ENCODE data around the gene ADGRV1. TPM values are rescaled to one million over a fixed set of nuclear protein-coding genes. Genes with fewer than 3 reads are reported as not detected.
A peak's percentile ranks its signal among the peaks of the same experiment; 100 is the strongest.

The ADGRV1 gene
- polyA plus RNA-seq, 3 donors from 2014 or later = 0.43 TPM; not detected in 2

DNA sequence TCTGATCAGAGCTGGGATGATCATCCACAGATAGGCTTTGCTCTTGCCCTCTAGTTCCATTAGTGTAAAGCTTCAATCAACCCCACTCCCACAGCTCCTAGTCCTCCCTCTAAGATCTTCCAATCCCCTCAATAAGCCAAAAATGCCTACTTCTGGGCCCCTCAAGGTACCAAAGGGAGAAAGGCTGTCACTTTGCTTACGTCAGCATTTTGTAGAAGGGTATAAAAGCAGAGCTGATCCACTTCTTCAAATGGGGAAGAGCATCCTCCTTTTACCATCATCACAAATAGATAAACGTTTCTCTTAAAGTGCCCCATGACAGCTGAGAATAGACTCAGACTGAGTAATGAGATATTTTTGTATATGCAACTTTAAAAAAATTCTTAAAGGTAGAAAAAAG, 13.1 kb upstream of the ADGRV1 start:
- no peaks in the 10 kb centered on the region for H3K36me3 Mint-ChIP-seq
- H3K27me3 Mint-ChIP-seq (ENCODE audit: low read depth in 3 of 3) = peaks cover 4 to 19% (median 5%) of the 10 kb centered on the region in 3 donors
- H3K9me3 Mint-ChIP-seq = no peaks in the 10 kb centered on the region
- no peak for DNase-seq
- H3K27ac Mint-ChIP-seq = no peak overlapping the region
- H3K4me1 Mint-ChIP-seq = no peaks in the 10 kb centered on the region
- H3K4me3 Mint-ChIP-seq = no peak overlapping the region

DNA sequence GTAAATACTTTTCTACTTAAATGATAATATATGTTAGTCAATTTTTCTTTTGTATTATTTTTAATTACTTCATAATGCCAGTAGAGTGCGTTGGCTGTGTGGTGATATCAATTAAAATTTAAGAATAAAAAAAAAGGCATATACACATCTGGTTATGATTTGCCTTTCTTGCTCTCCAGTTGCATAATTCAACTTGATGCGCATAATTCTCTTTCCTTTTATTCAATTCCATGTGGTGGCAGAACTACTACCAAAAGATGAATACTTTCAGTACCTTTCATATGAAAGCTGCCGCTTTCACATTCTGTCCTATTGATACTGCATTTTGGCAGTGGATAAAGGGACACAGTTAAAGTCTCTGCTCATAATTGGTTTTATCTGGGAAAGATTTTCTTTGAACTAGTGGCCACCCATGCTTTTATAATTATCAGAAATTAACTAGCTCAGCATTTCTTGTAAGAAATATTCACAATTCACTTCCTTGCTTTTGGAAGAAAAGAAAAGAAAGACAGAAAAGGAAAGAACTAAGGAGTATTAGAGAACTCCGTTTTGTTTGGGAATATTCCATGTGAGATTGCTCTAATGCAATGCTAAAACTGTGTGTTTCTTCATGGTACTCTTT, 12.3 kb upstream of the ADGRV1 start:
- no peak for DNase-seq
- Mint-ChIP-seq H3K27me3 (ENCODE audit: low read depth in 3 of 3) (peaks cover 4 to 16% (median 7%) of the 10 kb centered on the region in 3 donors), H3K9me3 (no peaks in the 10 kb centered on the region), H3K27ac (no peak overlapping the region), H3K4me1 (no peaks in the 10 kb centered on the region), H3K36me3 (no peaks in the 10 kb centered on the region), H3K4me3 (no peak overlapping the region)

DNA sequence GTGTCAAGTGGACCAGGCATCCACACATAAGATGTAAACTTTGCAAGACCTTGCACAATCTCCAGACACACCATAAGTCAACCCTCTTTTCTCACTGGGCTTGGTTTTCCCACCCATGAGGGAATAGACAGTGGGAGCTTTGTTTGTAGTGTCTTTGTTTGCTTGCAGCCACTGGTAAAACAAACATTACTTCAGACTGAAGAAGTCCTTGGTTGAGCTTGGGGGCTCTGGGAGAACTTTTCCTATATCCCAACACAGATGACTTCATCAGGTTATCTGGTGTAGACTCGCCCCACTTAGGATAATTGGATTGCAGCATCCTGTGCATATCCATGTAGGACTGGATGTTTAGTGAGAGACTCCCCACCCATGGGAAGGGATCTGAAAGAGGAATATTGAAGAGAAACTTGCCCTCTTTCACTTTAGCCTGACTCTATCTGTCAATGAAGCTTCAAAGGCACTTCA, 11.5 kb upstream of the ADGRV1 start:
- Mint-ChIP-seq H3K9me3 (no peaks in the 10 kb centered on the region), H3K4me1 (no peaks in the 10 kb centered on the region), H3K27me3 (ENCODE audit: low read depth in 3 of 3) (peaks cover 4 to 11% (median 11%) of the 10 kb centered on the region in 3 donors), H3K36me3 (no peaks in the 10 kb centered on the region), H3K4me3 (no peak overlapping the region), H3K27ac (no peak overlapping the region)
- DNase-seq = no peak

DNA sequence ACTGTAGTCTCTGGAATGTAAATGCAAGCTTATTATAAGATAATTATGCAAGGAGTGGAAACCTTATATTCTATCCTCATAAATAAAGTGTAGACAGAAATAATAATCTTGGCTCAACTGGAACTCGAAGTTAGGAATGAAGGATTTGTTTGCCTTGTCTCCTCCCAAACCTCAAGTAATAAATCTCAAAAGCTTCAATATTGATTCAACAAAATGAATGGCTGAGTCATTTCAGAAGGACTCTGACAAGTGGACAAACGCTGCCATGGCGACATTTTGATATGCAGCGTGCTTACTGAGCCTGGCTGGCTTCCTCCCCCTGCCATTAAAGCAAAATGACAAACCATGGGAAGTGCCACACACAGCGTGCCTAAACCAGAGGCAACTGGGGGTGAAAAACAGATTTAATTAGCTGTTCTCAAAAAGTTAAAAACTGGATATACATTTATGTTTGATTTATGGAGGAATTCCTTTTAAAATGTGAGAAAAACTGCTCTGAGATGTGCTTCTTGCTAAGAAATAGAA, 10.5 kb upstream of the ADGRV1 start:
- Mint-ChIP-seq H3K27ac (no peak overlapping the region), H3K36me3 (no peaks in the 10 kb centered on the region)

DNA sequence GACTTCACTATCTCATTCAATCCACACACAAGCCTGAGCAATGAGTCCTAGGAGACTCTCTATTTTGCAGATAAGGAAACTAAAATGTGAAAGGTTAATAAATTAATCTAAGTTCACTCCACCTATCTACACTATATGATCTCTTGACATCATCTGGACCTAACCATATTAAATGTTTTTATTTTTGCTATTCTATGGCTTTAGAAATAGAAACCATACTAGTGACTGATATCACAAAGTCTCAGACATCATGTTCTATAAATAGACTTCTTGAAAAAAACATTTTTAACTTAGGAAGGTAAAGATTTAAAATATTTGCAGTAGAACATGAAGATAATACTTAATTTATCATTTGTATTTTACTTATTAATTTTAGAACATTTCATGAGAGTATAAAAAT, 9.4 kb upstream of the ADGRV1 start:
- Mint-ChIP-seq H3K9me3 (no peaks in the 10 kb centered on the region), H3K27ac (no peak overlapping the region), H3K27me3 (ENCODE audit: low read depth in 3 of 3) (peaks cover 0 to 17% (median 10%) of the 10 kb centered on the region in 3 donors), H3K36me3 (no peaks in the 10 kb centered on the region), H3K4me3 (no peak overlapping the region), H3K4me1 (no peaks in the 10 kb centered on the region)
- no peak for DNase-seq

More for the DNA sequence above, 10.5 kb upstream of the ADGRV1 start:
- Mint-ChIP-seq H3K27me3 (ENCODE audit: low read depth in 3 of 3) (peaks cover 4 to 15% (median 12%) of the 10 kb centered on the region in 3 donors), H3K4me1 (no peaks in the 10 kb centered on the region), H3K9me3 (no peaks in the 10 kb centered on the region), H3K4me3 (no peak overlapping the region)
- DNase-seq = no peak

DNA sequence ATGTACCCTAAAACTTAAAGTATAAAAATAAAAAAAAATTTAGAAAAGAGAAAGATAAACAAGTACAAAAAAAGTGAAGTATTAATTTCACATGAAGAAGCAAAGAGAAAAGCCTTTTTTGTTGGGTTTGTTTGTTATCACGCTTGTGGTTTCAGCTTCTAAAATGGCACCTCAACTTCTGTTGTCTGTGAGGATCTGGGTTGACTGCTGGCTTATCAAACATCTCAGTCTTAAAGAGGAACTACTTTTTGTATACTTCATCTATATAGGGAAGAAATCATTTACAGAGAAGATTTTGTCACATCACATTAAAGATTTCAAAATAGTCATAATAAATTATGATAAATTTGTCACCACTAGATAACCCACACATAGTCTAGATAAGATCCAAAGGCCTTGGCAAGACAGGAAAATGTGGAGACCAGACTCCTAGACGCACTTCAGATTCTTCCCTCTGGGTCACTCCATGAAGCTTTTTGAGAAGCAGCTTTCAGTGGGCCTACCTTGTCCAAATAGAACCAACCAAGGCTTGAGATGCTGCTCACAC, 8.8 kb upstream of the ADGRV1 start:
- no peak overlapping the region for H3K27ac Mint-ChIP-seq

DNA sequence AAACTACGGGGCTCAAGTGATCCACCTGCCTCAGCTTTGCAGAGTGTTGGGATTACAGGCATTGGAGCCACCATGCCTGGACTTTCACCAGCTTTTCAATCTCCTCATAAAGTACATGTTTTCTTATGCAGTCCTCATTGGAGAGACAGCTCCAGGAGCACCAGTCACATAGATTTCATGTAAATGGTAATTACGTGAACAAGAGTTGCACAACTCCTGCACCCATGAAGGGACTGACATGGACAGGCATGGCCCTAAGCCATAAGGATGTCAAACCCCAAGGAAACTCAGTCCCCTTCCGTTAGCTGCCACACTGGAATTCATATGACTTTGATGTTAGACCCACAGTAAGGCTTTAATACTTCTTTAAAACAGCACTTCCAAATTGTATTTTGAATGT, 7.6 kb upstream of the ADGRV1 start:
- Mint-ChIP-seq H3K4me1 (no peaks in the 10 kb centered on the region), H3K36me3 (no peaks in the 10 kb centered on the region), H3K27ac (no peak overlapping the region), H3K4me3 (no peak overlapping the region), H3K27me3 (ENCODE audit: low read depth in 3 of 3) (peaks cover 2 to 21% (median 8%) of the 10 kb centered on the region in 3 donors), H3K9me3 (no peaks in the 10 kb centered on the region)
- no peak for DNase-seq

More for the DNA sequence above, 8.8 kb upstream of the ADGRV1 start:
- Mint-ChIP-seq H3K4me1 (no peaks in the 10 kb centered on the region), H3K27me3 (ENCODE audit: low read depth in 3 of 3) (peaks cover 0 to 18% (median 10%) of the 10 kb centered on the region in 3 donors), H3K9me3 (no peaks in the 10 kb centered on the region), H3K4me3 (no peak overlapping the region), H3K36me3 (no peaks in the 10 kb centered on the region)
- DNase-seq = no peak

DNA sequence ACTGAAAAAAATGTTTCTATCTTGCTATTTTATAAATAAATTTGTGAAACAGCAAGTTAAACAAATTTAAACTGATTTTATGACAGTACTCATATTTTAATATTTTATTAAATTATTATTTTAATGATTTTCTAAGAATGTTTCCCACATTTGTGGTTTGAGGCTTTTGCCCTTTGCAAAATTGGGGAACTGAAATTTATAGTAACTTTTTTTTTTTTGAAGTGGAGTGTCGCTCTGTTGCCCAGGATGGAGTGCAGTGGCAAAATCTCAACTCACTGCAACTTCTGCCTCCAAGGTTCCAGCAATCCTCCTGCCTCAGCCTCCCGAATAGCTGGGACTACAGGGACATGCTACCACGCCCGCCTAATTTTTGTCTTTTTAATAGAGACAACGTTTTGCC, 7.2 kb upstream of the ADGRV1 start:
- Mint-ChIP-seq H3K4me3 (no peak overlapping the region), H3K9me3 (no peaks in the 10 kb centered on the region), H3K4me1 (no peaks in the 10 kb centered on the region), H3K36me3 (no peaks in the 10 kb centered on the region), H3K27ac (no peak overlapping the region), H3K27me3 (ENCODE audit: low read depth in 3 of 3) (peaks cover 3 to 22% (median 8%) of the 10 kb centered on the region in 3 donors)
- DNase-seq = no peak

DNA sequence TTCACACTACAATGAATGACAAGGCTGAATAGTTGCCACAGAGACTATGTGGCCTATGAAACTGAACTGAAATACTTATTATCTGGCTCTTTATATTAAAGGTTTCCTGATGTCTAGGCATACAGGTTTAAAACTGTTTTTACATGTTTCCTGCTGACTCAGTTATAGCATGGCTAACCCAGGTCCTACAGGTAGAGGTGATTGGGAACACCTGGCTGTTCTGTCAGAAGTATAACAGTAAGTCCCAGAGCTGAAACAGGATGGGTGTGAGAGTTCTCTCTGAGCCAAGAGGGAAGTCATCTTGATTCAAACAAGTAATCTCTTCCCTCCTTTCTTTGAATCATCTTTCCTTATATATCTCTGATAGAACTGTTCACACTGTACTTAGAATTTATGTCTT, 4.9 kb upstream of the ADGRV1 start:
- no peak overlapping the region for H3K27ac Mint-ChIP-seq

DNA sequence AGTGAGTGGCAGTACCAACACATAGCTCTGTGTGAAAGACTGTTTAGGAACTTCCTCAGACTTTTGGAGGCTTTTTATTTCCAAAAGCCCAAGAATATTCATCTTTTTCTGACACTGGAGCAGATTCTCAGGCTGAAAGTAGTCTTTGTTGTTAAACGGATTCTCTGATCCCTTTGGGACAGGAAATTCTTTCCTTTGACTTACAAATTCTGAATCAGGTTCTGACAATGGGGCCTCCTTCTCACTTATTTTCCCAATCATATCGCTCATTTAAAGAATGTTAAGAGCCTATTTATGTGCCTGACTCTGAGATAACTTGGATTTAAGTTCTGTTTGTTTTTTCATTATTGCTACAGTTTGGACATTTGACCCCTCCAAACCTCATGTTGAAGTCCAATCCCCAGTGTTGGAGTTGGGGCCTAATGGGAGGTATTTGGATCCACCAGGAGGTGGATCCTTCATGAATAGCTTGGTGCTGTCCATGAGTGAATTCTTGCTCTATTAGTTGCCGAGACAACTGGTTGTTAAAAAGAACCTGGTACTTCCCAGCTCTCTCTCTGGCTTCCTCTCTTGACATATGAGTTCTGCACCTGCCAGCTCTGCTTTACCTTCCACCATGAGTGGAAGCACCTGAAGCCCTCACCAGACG, 4.1 kb upstream of the ADGRV1 start:
- H3K9me3 Mint-ChIP-seq = no peaks in the 10 kb centered on the region
- DNase-seq = no peak
- H3K27ac Mint-ChIP-seq = no peak overlapping the region
- peaks cover 11 to 17% (median 12%) of the 10 kb centered on the region in 3 donors for H3K27me3 Mint-ChIP-seq (ENCODE audit: low read depth in 3 of 3)
- H3K36me3 Mint-ChIP-seq = no peaks in the 10 kb centered on the region
- no peak overlapping the region for H3K4me3 Mint-ChIP-seq
- peaks cover 0 to 6% of the 10 kb centered on the region in 2 donors for H3K4me1 Mint-ChIP-seq

More for the DNA sequence above, 4.9 kb upstream of the ADGRV1 start:
- peaks cover 0 to 6% of the 10 kb centered on the region in 2 donors for H3K4me1 Mint-ChIP-seq
- H3K4me3 Mint-ChIP-seq = no peak overlapping the region
- no peaks in the 10 kb centered on the region for H3K36me3 Mint-ChIP-seq
- no peaks in the 10 kb centered on the region for H3K9me3 Mint-ChIP-seq
- no peak for DNase-seq
- H3K27me3 Mint-ChIP-seq (ENCODE audit: low read depth in 3 of 3) = peaks cover 10 to 15% (median 11%) of the 10 kb centered on the region in 3 donors

DNA sequence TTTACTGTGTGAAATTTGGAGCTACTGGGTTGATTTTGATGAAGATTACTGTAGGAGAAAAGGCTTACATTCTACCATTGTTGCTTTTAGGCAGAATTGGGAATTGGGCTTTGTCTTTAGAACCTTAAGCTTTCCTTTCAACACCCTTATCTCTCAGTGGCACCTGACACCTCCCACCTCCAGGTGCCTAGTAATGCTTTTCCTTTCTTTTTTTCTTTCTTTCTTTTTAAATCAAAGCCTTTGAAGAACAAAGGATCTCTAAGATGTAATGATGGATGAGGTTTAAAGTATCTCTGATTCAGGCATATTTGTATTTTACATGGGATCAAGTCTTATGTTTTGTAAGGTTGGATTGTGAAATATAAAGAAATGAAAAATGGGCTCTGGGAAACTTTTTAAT, 2.9 kb upstream of the ADGRV1 start:
- Mint-ChIP-seq H3K27me3 (ENCODE audit: low read depth in 3 of 3) (peaks cover 11 to 19% (median 12%) of the 10 kb centered on the region in 3 donors), H3K36me3 (no peaks in the 10 kb centered on the region), H3K4me3 (no peak overlapping the region), H3K9me3 (no peaks in the 10 kb centered on the region), H3K4me1 (peaks cover 0 to 6% of the 10 kb centered on the region in 2 donors), H3K27ac (no peak overlapping the region)
- DNase-seq = no peak

DNA sequence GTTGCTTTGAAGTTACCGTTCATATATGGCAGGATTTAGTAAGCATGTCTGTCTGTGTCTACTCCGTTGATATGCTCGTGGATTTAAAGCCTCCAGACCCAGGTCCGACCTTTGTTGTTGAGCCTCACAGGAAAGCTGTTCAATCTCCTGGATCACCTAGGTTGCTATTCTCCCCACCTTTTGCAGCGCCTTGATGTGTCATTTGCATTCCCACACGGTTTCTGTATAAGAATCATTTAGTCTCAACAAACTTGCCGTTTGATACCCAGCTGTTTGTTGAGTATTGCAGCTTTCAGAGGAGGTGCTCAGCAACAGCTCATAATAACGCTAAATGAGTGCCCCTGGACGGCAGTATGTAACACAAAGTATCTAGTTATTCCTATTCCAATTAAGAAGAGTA, 1.2 kb upstream of the ADGRV1 start:
- H3K4me3 Mint-ChIP-seq = no peak overlapping the region
- H3K27me3 Mint-ChIP-seq (ENCODE audit: low read depth in 3 of 3) = peaks cover 3 to 19% (median 12%) of the 10 kb centered on the region in 3 donors
- no peak overlapping the region for H3K27ac Mint-ChIP-seq

DNA sequence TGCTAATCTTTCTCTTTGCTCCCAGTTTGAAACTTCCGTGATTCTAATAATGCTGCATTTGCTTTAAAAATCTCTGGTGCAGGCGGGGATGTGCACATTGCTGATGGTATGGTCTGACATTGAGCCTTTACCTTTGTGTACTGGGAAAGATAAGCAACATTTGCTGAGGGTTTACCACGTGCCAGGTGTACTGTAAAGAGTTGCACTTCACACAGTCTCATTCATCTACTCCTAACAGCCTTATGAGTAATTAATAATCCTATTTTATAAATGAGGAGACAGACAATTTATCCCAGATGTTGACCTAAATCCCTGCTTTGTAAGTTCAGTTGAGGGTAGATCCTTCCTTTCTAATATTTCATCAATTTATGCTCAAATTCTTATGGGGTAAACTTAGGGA, 726 bp upstream of the ADGRV1 start:
- no peak overlapping the region for H3K27ac Mint-ChIP-seq
- H3K27me3 Mint-ChIP-seq (ENCODE audit: low read depth in 3 of 3) = peaks cover 3 to 18% (median 12%) of the 10 kb centered on the region in 3 donors
- H3K4me1 Mint-ChIP-seq = peaks cover 0 to 6% of the 10 kb centered on the region in 2 donors
- DNase-seq = no peak
- H3K36me3 Mint-ChIP-seq = no peaks in the 10 kb centered on the region
- no peaks in the 10 kb centered on the region for H3K9me3 Mint-ChIP-seq
- H3K4me3 Mint-ChIP-seq = peak overlapping the region in 2 of 5 donors; percentile 1 to 33

More for the DNA sequence above, 1.2 kb upstream of the ADGRV1 start:
- H3K4me1 Mint-ChIP-seq = peaks cover 0 to 6% of the 10 kb centered on the region in 2 donors
- no peaks in the 10 kb centered on the region for H3K36me3 Mint-ChIP-seq
- H3K9me3 Mint-ChIP-seq = no peaks in the 10 kb centered on the region
- no peak for DNase-seq

DNA sequence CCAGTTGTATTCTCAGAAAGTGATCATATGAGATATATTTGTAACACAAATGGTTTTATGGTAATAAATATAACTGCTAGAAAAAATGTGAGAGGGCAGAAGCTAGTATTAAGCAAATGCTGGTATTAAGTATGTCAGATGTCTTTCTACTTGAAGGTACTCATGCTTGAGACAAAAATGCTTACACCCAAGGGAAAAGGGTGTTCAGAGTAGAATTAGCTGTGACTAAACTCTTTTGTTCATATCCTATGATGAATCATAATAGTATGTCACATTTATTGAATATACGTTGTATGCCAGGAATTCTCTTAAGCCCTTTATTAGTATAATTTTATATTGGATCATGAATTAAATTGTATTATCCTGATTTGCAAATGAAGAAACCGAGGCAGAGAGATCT, 2.2 kb downstream of the ADGRV1 start:
- Mint-ChIP-seq H3K27me3 (ENCODE audit: low read depth in 3 of 3) (peaks cover 3 to 14% (median 10%) of the 10 kb centered on the region in 3 donors), H3K4me3 (no peak overlapping the region), H3K27ac (no peak overlapping the region), H3K36me3 (no peaks in the 10 kb centered on the region), H3K4me1 (peaks cover 0 to 6% of the 10 kb centered on the region in 2 donors), H3K9me3 (peaks cover 0 to 2% (median 0%) of the 10 kb centered on the region in 6 donors)
- DNase-seq = no peak

All from immature natural killer cell (primary cell).